Thyroid gland (tissue), 4 donors: ENCODE results near the gene KCNH1.

ENCODE experiments used
- CTCF ChIP-seq, 6 experiments: fragments of 200-600 bp in 3 of 6; fragments of 450-650 bp in 3 of 6; sonication (generic) in 3 of 6; IDR thresholded peaks; one replicate each; pipeline ENCODE4 v1.5.1; 2016 to 2019; ENCODE audit warnings: antibody characterized with exemption in 6 of 6, mild to moderate bottlenecking in 2 of 6, inconsistent platforms in 1 of 6, moderate library complexity in 1 of 6
- POLR2A ChIP-seq, 2 donors: fragments of 450-650 bp; IDR thresholded peaks; one replicate each; pipeline ENCODE4 v1.6.1; 2017; ENCODE audit warnings: antibody characterized with exemption in 2 of 2, mild to moderate bottlenecking in 2 of 2, moderate library complexity in 1 of 2

- TF ChIP-seq POLR2A (IDR thresholded peaks at IDR 0.05) (no peak), CTCF (IDR thresholded peaks at IDR 0.05) (no peak)
These were observed 233.1 kb downstream of the KCNH1 start for GRCh38 chr1:210900820-210901219.
